Measurements from ENCODE around the gene DPY19L3. TPM values are rescaled to one million over a fixed set of nuclear protein-coding genes. Genes with fewer than 3 reads are reported as not detected.
A peak's percentile ranks its signal among the peaks of the same experiment; 100 is the strongest.

The DPY19L3 gene
- 10 to 100 TPM; 15.7 to 17.5 TPM for total RNA-seq

- peak within 1 kb of the TSS; percentile 91 for H3K27ac Mint-ChIP-seq
- ATAC-seq (ENCODE audit: low read depth), result peak; percentile 92
- H3K4me1 Mint-ChIP-seq, result peaks cover 19% of the 10 kb centered on the region
Observed at GRCh38 chr19:32405431-32406160, at the start of gene DPY19L3. DPY19L3 (plus strand) TSS chr19:32405770; CDS start chr19:32408254, 2,484 bp downstream.

GRCh38 chr19:32357720-32358119, 47.9 kb upstream of the DPY19L3 start:
- peaks cover 3% of the 10 kb centered on the region for H3K9me3 Mint-ChIP-seq
- H3K27ac Mint-ChIP-seq, result no peak overlapping the region
- no peak for ATAC-seq (ENCODE audit: low read depth)
- no peak for DNase-seq
- peaks cover 11% of the 10 kb centered on the region for H3K4me1 Mint-ChIP-seq
- POLR2A ChIA-PET, result no interaction called here
- no peak overlapping the region for H3K4me3 Mint-ChIP-seq
- no peaks in the 10 kb centered on the region for H3K27me3 Mint-ChIP-seq
- peaks cover 42% of the 10 kb centered on the region for H3K36me3 Mint-ChIP-seq

More at GRCh38 chr19:32405431-32406160, at the start of gene DPY19L3:
- POLR2A ChIA-PET, result interaction anchor here (0.6 to 2.0 kb wide), 10 partner anchors 9 to 1413 kb away, joined by 3 to 22 read pairs (median 4); partner anchors contain the start of genes ANKRD27, NUDT19, PDCD5 and ZNF507
- Mint-ChIP-seq H3K27me3 (no peaks in the 10 kb centered on the region), H3K4me3 (peak within 1 kb of the TSS; percentile 86), H3K36me3 (peaks cover 13% of the 10 kb centered on the region), H3K9me3 (no peaks in the 10 kb centered on the region)
- DNase-seq, result peak; percentile 95

GRCh38 chr19:32358321-32358720, 47.2 kb upstream of the DPY19L3 start:
- DNase-seq (no peak), ATAC-seq (ENCODE audit: low read depth) (no peak)
- no peak overlapping the region for H3K4me3 Mint-ChIP-seq
- peaks cover 11% of the 10 kb centered on the region for H3K4me1 Mint-ChIP-seq
- peaks cover 3% of the 10 kb centered on the region for H3K9me3 Mint-ChIP-seq
- POLR2A ChIA-PET, result no interaction called here
- H3K27me3 Mint-ChIP-seq, result no peaks in the 10 kb centered on the region
- H3K36me3 Mint-ChIP-seq, result peaks cover 38% of the 10 kb centered on the region
- H3K27ac Mint-ChIP-seq, result no peak overlapping the region

DNA sequence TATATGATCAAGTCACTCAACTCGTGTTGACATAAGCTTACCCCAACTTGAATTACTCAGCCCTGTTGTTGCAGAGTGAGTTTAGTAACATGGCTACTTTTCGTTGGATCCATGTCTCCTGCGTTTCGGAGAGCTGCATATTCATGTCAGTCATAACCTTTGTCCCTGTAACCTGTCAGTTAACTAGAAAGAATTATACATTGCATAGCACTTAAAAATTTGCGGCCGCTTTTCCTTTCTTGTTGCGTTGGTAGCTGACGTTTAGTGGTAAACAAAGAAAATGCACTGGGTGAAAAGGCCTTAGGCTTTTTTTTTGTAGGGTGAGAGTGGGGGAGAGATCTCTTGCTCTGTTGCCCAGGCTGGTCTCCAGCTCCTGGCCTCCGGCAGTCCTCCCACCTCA, 46.0 kb upstream of the DPY19L3 start:
- DNase-seq (no peak), ATAC-seq (ENCODE audit: low read depth) (no peak)
- no peaks in the 10 kb centered on the region for H3K27me3 Mint-ChIP-seq
- no peak overlapping the region for H3K27ac Mint-ChIP-seq
- H3K4me3 Mint-ChIP-seq, result no peak overlapping the region
- H3K9me3 Mint-ChIP-seq, result no peaks in the 10 kb centered on the region
- H3K36me3 Mint-ChIP-seq, result peaks cover 32% of the 10 kb centered on the region
- POLR2A ChIA-PET, result interaction anchor here (0.6 kb wide), 1 partner anchor 44 kb away, joined by 3 read pairs; no protein-coding TSS in a partner anchor
- H3K4me1 Mint-ChIP-seq, result peaks cover 10% of the 10 kb centered on the region

DNA sequence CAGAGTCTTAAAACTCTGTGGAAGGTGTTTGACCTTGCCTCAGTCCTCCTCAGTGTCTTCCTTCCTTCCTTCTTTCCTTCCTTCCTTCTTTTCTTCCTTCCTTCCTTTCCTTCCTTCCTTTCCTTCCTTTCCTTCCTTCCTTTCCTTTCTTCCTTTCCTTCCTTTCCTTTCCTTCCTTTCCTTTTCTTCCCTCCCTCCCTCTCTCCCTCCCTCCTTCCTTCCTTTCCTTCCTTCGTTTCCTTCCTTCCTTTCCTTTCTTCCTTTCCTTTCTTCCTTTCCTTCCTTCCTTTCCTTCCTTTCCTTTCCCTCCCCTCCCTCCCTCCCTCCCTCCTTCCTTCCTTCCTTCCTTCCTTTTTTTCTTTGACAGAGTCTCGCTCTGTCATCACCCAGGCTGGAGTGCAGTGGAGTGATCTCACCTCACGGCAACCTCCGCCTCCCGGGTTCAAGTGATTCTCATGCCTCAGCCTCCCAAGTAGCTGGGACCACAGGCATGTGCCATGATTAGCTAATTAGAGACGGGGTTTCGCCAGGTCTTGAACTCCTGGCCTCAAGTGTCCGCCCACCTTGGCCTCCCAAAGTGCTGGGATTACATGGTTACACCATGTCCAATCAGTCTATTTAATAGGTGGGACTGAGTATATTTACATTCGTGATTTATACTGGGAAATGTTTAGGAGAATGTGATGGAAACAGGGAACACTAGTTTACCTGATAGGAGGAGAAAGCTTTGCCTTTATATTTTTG, 43.8 kb upstream of the DPY19L3 start:
- POLR2A ChIA-PET, result no interaction called here
- H3K27me3 Mint-ChIP-seq, result no peaks in the 10 kb centered on the region
- H3K4me3 Mint-ChIP-seq, result no peak overlapping the region
- peaks cover 10% of the 10 kb centered on the region for H3K4me1 Mint-ChIP-seq
- ATAC-seq (ENCODE audit: low read depth) (no peak), DNase-seq (no peak)
- peaks cover 32% of the 10 kb centered on the region for H3K36me3 Mint-ChIP-seq
- H3K9me3 Mint-ChIP-seq, result no peaks in the 10 kb centered on the region
- H3K27ac Mint-ChIP-seq, result no peak overlapping the region

DNA sequence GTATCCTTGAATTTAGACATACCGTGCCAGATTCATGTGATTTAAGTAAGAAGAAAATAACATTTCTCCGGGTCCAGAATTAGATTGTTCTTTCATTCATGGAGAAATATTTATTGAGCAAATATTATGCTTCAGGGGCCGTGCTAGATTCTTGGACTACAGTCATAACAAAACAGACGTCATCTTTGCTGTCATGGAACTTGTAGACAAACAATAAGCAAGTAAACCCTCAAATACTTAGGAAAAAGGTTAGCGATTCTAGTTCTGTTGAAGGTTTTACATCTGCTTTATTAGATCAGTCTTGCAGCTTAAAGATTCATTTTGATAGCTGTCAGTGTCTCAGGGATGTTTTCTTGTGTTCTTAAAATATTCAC, 43.3 kb upstream of the DPY19L3 start:
- POLR2A ChIA-PET, result no interaction called here
- Mint-ChIP-seq H3K4me3 (no peak overlapping the region), H3K27me3 (no peaks in the 10 kb centered on the region), H3K36me3 (peaks cover 37% of the 10 kb centered on the region), H3K4me1 (peaks cover 10% of the 10 kb centered on the region), H3K9me3 (no peaks in the 10 kb centered on the region), H3K27ac (no peak overlapping the region)
- ATAC-seq (ENCODE audit: low read depth) (no peak), DNase-seq (no peak)

DNA sequence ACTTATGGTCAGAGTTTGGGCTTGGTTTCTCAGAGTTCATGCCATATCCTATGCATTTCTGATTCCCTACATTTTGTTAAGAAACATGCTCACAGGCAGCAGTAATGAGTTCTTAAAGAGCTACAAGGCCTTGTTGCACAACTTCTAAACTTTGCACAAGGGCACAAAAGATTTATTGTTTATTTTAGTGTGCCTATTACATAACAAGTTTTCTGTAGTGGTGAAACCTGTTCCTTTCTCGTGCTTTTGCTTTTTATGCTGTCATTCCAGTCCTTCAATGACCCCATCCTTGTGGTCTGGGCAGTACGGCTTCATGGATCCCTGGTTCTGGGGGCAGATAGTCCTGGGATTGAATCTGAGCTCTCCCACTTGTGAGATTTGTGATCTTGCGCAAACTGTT, 42.4 kb upstream of the DPY19L3 start:
- POLR2A ChIA-PET, result interaction anchor here (0.9 kb wide), 1 partner anchor 42 kb away, joined by 3 read pairs; the partner anchor contains the start of gene DPY19L3
- DNase-seq, result no peak
- ATAC-seq (ENCODE audit: low read depth), result no peak
- peaks cover 11% of the 10 kb centered on the region for H3K4me1 Mint-ChIP-seq
- H3K36me3 Mint-ChIP-seq, result peaks cover 41% of the 10 kb centered on the region
- no peaks in the 10 kb centered on the region for H3K27me3 Mint-ChIP-seq
- no peaks in the 10 kb centered on the region for H3K9me3 Mint-ChIP-seq
- no peak overlapping the region for H3K4me3 Mint-ChIP-seq
- no peak overlapping the region for H3K27ac Mint-ChIP-seq

GRCh38 chr19:32363632-32364031, 41.9 kb upstream of the DPY19L3 start:
- DNase-seq (no peak), ATAC-seq (ENCODE audit: low read depth) (no peak)
- H3K27ac Mint-ChIP-seq, result no peak overlapping the region
- POLR2A ChIA-PET, result interaction anchor here (0.9 kb wide), 1 partner anchor 42 kb away, joined by 3 read pairs; the partner anchor contains the start of gene DPY19L3
- no peaks in the 10 kb centered on the region for H3K27me3 Mint-ChIP-seq
- H3K36me3 Mint-ChIP-seq, result peaks cover 42% of the 10 kb centered on the region
- H3K4me1 Mint-ChIP-seq, result peaks cover 11% of the 10 kb centered on the region
- no peaks in the 10 kb centered on the region for H3K9me3 Mint-ChIP-seq
- no peak overlapping the region for H3K4me3 Mint-ChIP-seq

GRCh38 chr19:32364040-32364439, 41.5 kb upstream of the DPY19L3 start:
- POLR2A ChIA-PET, result interaction anchor here (0.9 kb wide), 1 partner anchor 42 kb away, joined by 3 read pairs; the partner anchor contains the start of gene DPY19L3
- no peak for ATAC-seq (ENCODE audit: low read depth)
- Mint-ChIP-seq H3K36me3 (peaks cover 41% of the 10 kb centered on the region), H3K27ac (no peak overlapping the region), H3K4me3 (no peak overlapping the region), H3K4me1 (peaks cover 11% of the 10 kb centered on the region), H3K27me3 (no peaks in the 10 kb centered on the region), H3K9me3 (no peaks in the 10 kb centered on the region)
- no peak for DNase-seq

DNA sequence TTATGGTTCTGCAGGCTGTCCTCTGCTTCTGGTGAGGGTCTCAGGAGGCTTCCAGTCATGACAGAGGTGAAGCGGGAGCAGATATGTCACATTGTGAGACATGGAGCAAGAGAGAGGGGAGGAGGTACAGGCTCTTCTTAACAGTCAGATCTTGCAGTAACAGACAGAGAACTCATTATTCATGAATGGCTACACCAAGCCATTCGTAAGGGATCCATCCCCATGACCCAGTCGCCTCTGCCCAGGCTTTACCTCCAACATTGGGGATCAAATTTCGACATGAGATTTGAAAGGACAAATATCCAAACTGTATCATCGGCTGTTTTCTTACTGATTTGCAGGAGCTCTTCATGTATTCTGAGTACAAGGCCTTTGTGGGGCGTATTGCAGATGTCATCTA, 38.5 kb upstream of the DPY19L3 start:
- DNase-seq, result no peak
- Mint-ChIP-seq H3K27me3 (no peaks in the 10 kb centered on the region), H3K9me3 (no peaks in the 10 kb centered on the region), H3K4me3 (no peak overlapping the region), H3K27ac (no peak overlapping the region), H3K4me1 (peaks cover 8% of the 10 kb centered on the region), H3K36me3 (peaks cover 54% of the 10 kb centered on the region)
- POLR2A ChIA-PET, result no interaction called here
- no peak for ATAC-seq (ENCODE audit: low read depth)

GRCh38 chr19:32367948-32368536, 37.5 kb upstream of the DPY19L3 start:
- Mint-ChIP-seq H3K27ac (no peak overlapping the region), H3K4me3 (no peak overlapping the region), H3K9me3 (no peaks in the 10 kb centered on the region), H3K27me3 (no peaks in the 10 kb centered on the region), H3K4me1 (peaks cover 8% of the 10 kb centered on the region), H3K36me3 (peaks cover 59% of the 10 kb centered on the region)
- POLR2A ChIA-PET, result no interaction called here
- no peak for DNase-seq
- ATAC-seq (ENCODE audit: low read depth), result no peak

DNA sequence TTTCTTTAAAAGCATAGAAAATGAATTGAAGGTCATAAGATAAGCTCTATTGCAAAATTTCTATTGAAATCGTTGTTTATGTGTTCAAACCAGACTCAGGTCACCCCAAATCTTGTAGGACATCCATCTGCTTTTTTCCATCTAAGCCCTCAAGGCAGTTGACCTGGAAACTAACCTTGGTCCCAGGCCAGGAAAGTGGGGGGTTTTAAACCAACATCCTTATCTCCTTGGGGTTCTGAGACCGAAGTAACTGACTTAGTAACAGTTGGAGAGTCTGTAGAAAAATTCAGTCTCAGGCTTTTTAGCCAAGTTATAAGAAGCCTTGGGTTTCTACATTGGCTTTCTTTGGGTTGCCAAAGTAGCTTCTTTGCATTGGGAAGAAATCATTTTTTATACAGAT, 36.8 kb upstream of the DPY19L3 start:
- H3K36me3 Mint-ChIP-seq, result peaks cover 65% of the 10 kb centered on the region
- POLR2A ChIA-PET, result no interaction called here
- no peak overlapping the region for H3K27ac Mint-ChIP-seq
- no peaks in the 10 kb centered on the region for H3K9me3 Mint-ChIP-seq
- no peak overlapping the region for H3K4me3 Mint-ChIP-seq
- DNase-seq (no peak), ATAC-seq (ENCODE audit: low read depth) (no peak)
- peaks cover 8% of the 10 kb centered on the region for H3K4me1 Mint-ChIP-seq
- no peaks in the 10 kb centered on the region for H3K27me3 Mint-ChIP-seq

- ATAC-seq (ENCODE audit: low read depth), result no peak
- H3K36me3 Mint-ChIP-seq, result peaks cover 50% of the 10 kb centered on the region
Observed at GRCh38 chr19:32372726-32373517, 32.6 kb upstream of the DPY19L3 start.

More at GRCh38 chr19:32372726-32373517, 32.6 kb upstream of the DPY19L3 start:
- Mint-ChIP-seq H3K27me3 (no peaks in the 10 kb centered on the region), H3K4me3 (no peak overlapping the region), H3K9me3 (no peaks in the 10 kb centered on the region), H3K27ac (no peak overlapping the region), H3K4me1 (no peaks in the 10 kb centered on the region)
- POLR2A ChIA-PET, result interaction anchor here (0.6 kb wide), 1 partner anchor 1740 kb away, joined by 5 read pairs; no protein-coding TSS in a partner anchor
- no peak for DNase-seq
